Mesendoderm (in vitro differentiated cells): ENCODE data around the gene GPBAR1.

Experiments used
- DNase-seq: peaks from one replicate; pipeline ENCODE4 v3.0.0; 2013
- H2AK5ac ChIP-seq: 2 replicates; pipeline ENCODE4 v1.6.1; 2013; ENCODE audit warnings: low read length, inconsistent platforms
- H2BK120ac ChIP-seq: 2 replicates; pipeline ENCODE4 v1.6.1; 2013; ENCODE audit warnings: low read depth, mild to moderate bottlenecking, low read length, moderate library complexity, mixed read lengths
- H2BK15ac ChIP-seq: replicated peaks from 2 replicates; pipeline ENCODE4 v1.6.1; 2013; ENCODE audit warnings: low read depth, mild to moderate bottlenecking, moderate library complexity
- H2BK5ac ChIP-seq: 2 replicates; pipeline ENCODE4 v1.6.1; 2013; ENCODE audit warnings: low read length, inconsistent platforms
- H3K18ac ChIP-seq: 2 replicates; pipeline ENCODE4 v1.6.1; 2013; ENCODE audit warnings: mild to moderate bottlenecking, low read length, mixed read lengths
- H3K23ac ChIP-seq: one replicate; pipeline ENCODE4 v1.6.1; 2013; ENCODE audit warnings: low read length
- H3K27ac ChIP-seq: 2 replicates; pipeline ENCODE4 v1.5.1; 2013; ENCODE audit warnings: low read depth, mild to moderate bottlenecking, inconsistent platforms, low read length, moderate library complexity
- H3K27me3 ChIP-seq: 2 replicates; pipeline ENCODE4 v1.6.1; 2013; ENCODE audit warnings: low read length, control low read depth, mild to moderate bottlenecking, inconsistent platforms; ENCODE audit not compliant: insufficient read depth, poor library complexity
- H3K36me3 ChIP-seq: 2 replicates; pipeline ENCODE4 v1.6.1; 2013; ENCODE audit warnings: low read length, inconsistent platforms; ENCODE audit not compliant: control insufficient read depth, insufficient read depth
- H3K4ac ChIP-seq: one replicate; pipeline ENCODE4 v1.6.1; 2013; ENCODE audit warnings: low read depth, mild to moderate bottlenecking, low read length, moderate library complexity
- H3K4me1 ChIP-seq: 2 replicates; pipeline ENCODE4 v1.6.1; 2013; ENCODE audit warnings: low read depth, low read length, inconsistent platforms; ENCODE audit not compliant: control insufficient read depth
- H3K4me2 ChIP-seq: 2 replicates; pipeline ENCODE4 v1.6.1; 2013; ENCODE audit warnings: low read length
- H3K4me3 ChIP-seq: 2 replicates; pipeline ENCODE4 v1.5.1; 2013; ENCODE audit warnings: mild to moderate bottlenecking, low read length
- H3K56ac ChIP-seq: one replicate; pipeline ENCODE4 v1.6.1; 2013; ENCODE audit warnings: low read length
- H3K79me1 ChIP-seq: 2 replicates; pipeline ENCODE4 v1.6.1; 2013; ENCODE audit warnings: low read length, inconsistent platforms
- H3K79me2 ChIP-seq: 2 replicates; pipeline ENCODE4 v1.6.1; 2013; ENCODE audit warnings: mild to moderate bottlenecking, low read length; ENCODE audit not compliant: control insufficient read depth, insufficient read depth
- H3K9ac ChIP-seq: 2 replicates; pipeline ENCODE4 v1.6.1; 2013; ENCODE audit warnings: low read length, inconsistent platforms
- H4K5ac ChIP-seq: one replicate; pipeline ENCODE4 v1.6.1; 2013; ENCODE audit warnings: low read length
- H4K8ac ChIP-seq: one replicate; pipeline ENCODE4 v1.6.1; 2013; ENCODE audit warnings: low read depth, mild to moderate bottlenecking, control low read depth, low read length, moderate library complexity
- WGBS: extraction: QIAGEN DNeasy Blood & Tissue Kit; methylation state at CpG from one replicate; pipeline ENCODE4 v1.1.7; 2013; ENCODE audit warnings: low lambda C conversion rate, missing lambda C conversion rate; ENCODE audit not compliant: insufficient coverage; ENCODE audit errors: extremely low coverage; 5-methylcytosine and 5-hydroxymethylcytosine counted together

The GPBAR1 gene

GRCh38 chr2:218256612-218257350 is 4.0 kb upstream of the GPBAR1 start:
- Histone ChIP-seq H3K4me1 (no peaks in the 10 kb centered on the region), H3K9ac (no peak overlapping the region), H3K4me2 (no peak overlapping the region), H3K79me1 (no peaks in the 10 kb centered on the region), H3K23ac (no peak overlapping the region), H3K27me3 (no peaks in the 10 kb centered on the region), H3K18ac (no peak overlapping the region), H2BK5ac (no peak overlapping the region), H3K36me3 (peaks cover 16% of the 10 kb centered on the region), H2BK15ac (no peak overlapping the region), H2BK120ac (no peak overlapping the region), H3K56ac (no peak overlapping the region), H4K8ac (no peak overlapping the region), H3K4me3 (no peak overlapping the region), H3K79me2 (no peaks in the 10 kb centered on the region), H3K27ac (no peak overlapping the region), H4K5ac (no peak overlapping the region), H2AK5ac (no peak overlapping the region), H3K4ac (no peak overlapping the region)
- DNase-seq, result no peak
- WGBS, result no CpG with 5 or more reads among the region's 13 CpGs

DNA sequence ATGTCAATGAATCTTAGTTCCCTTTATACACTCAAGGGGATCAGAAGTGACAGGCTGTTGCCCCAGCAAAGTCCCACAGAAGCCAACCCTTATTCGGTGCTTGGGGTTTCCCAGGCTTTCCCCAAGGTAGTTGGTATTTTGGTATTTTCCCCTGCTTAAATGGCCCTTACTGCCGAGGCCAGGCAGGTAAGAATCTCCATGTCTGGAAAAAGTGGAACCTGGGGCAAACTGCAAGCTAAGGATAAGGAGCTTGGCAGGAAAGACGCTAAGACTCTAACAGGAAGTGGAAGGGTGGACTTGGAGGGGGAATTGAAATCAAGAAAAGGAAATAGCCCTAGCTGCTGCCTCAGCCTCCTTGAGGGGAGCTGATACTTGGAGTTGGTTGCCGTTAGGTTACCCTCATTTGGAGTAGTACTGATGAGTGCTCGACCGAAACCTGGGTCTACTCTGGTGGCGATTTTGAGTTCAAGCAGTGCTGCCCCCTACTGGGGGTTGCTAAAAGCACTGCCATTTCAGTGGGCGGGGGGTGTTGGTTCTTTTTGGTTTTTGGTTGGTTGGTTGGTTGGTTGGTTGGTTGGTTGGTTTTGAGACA is 3.3 kb upstream of the GPBAR1 start:
- no peaks in the 10 kb centered on the region for H3K27me3 ChIP-seq
- DNase-seq, result peak; percentile 81
- WGBS, result no CpG with 5 or more reads among the region's 8 CpGs

GRCh38 chr2:218259099-218259961 is 1.5 kb upstream of the GPBAR1 start:
- Histone ChIP-seq H2BK15ac (no peak overlapping the region), H3K9ac (no peak overlapping the region), H2BK5ac (no peak overlapping the region), H3K4me2 (no peak overlapping the region), H4K5ac (no peak overlapping the region), H3K23ac (peak overlapping the region; percentile 16), H3K27ac (no peak overlapping the region), H4K8ac (no peak overlapping the region), H3K4me3 (no peak overlapping the region), H3K79me1 (no peaks in the 10 kb centered on the region), H3K4ac (no peak overlapping the region), H2AK5ac (no peak overlapping the region), H3K56ac (no peak overlapping the region), H3K27me3 (no peaks in the 10 kb centered on the region), H2BK120ac (no peak overlapping the region), H3K79me2 (no peaks in the 10 kb centered on the region), H3K4me1 (no peaks in the 10 kb centered on the region), H3K18ac (no peak overlapping the region), H3K36me3 (peaks cover 3% of the 10 kb centered on the region)
- no CpG with 5 or more reads among the region's 15 CpGs for WGBS
- DNase-seq, result peak; percentile 40

More for the DNA sequence above, 3.3 kb upstream of the GPBAR1 start:
- Histone ChIP-seq H2BK120ac (no peak overlapping the region), H3K18ac (no peak overlapping the region), H3K23ac (no peak overlapping the region), H3K79me2 (no peaks in the 10 kb centered on the region), H2AK5ac (no peak overlapping the region), H3K9ac (no peak overlapping the region), H3K27ac (no peak overlapping the region), H3K4ac (no peak overlapping the region), H4K8ac (no peak overlapping the region), H4K5ac (no peak overlapping the region), H3K56ac (no peak overlapping the region), H3K4me1 (no peaks in the 10 kb centered on the region), H3K79me1 (no peaks in the 10 kb centered on the region), H3K36me3 (peaks cover 12% of the 10 kb centered on the region), H2BK15ac (no peak overlapping the region), H3K4me2 (no peak overlapping the region), H3K4me3 (no peak overlapping the region), H2BK5ac (no peak overlapping the region)

GRCh38 chr2:218260166-218260565 is 649 bp upstream of the GPBAR1 start:
- no peak overlapping the region for H3K4me2 ChIP-seq
- WGBS, result no CpG with 5 or more reads among the region's 5 CpGs
- H3K4ac ChIP-seq, result no peak overlapping the region
- H3K79me2 ChIP-seq, result no peaks in the 10 kb centered on the region
- no peak overlapping the region for H2BK120ac ChIP-seq
- no peak for DNase-seq
- H3K36me3 ChIP-seq, result no peaks in the 10 kb centered on the region
- H2AK5ac ChIP-seq, result no peak overlapping the region
- H2BK15ac ChIP-seq, result no peak overlapping the region
- H3K23ac ChIP-seq, result no peak overlapping the region
- H4K8ac ChIP-seq, result no peak overlapping the region
- no peak overlapping the region for H3K56ac ChIP-seq
- no peaks in the 10 kb centered on the region for H3K4me1 ChIP-seq
- no peak overlapping the region for H4K5ac ChIP-seq
- no peak overlapping the region for H3K27ac ChIP-seq
- no peak overlapping the region for H3K4me3 ChIP-seq
- no peaks in the 10 kb centered on the region for H3K79me1 ChIP-seq
- no peak overlapping the region for H3K9ac ChIP-seq
- H3K27me3 ChIP-seq, result no peaks in the 10 kb centered on the region
- H3K18ac ChIP-seq, result no peak overlapping the region
- H2BK5ac ChIP-seq, result no peak overlapping the region

- no peaks in the 10 kb centered on the region for H3K4me1 ChIP-seq
- no peak overlapping the region for H4K5ac ChIP-seq
- DNase-seq, result peak; percentile 78
- WGBS, result no CpG with 5 or more reads among the region's 8 CpGs
- H2BK120ac ChIP-seq, result no peak overlapping the region
- no peak overlapping the region for H3K23ac ChIP-seq
- no peak overlapping the region for H3K9ac ChIP-seq
- H4K8ac ChIP-seq, result no peak overlapping the region
- no peak overlapping the region for H2BK15ac ChIP-seq
- no peaks in the 10 kb centered on the region for H3K79me1 ChIP-seq
- no peak overlapping the region for H3K18ac ChIP-seq
- no peak overlapping the region for H3K56ac ChIP-seq
- H3K27ac ChIP-seq, result no peak overlapping the region
- H3K4me3 ChIP-seq, result no peak overlapping the region
- no peak overlapping the region for H2AK5ac ChIP-seq
- H3K4ac ChIP-seq, result no peak overlapping the region
- no peaks in the 10 kb centered on the region for H3K79me2 ChIP-seq
- H3K4me2 ChIP-seq, result no peak overlapping the region
- no peak overlapping the region for H2BK5ac ChIP-seq
- peaks cover 1% of the 10 kb centered on the region for H3K36me3 ChIP-seq
- H3K27me3 ChIP-seq, result no peaks in the 10 kb centered on the region
Measured at GRCh38 chr2:218261423-218262236, 815 bp downstream of the GPBAR1 start.
